Left kidney (tissue), 2 donors: ENCODE measurements around the gene SPTBN5. TPM values are rescaled to one million over a fixed set of nuclear protein-coding genes. Genes with fewer than 3 reads are reported as not detected.

Experiments used
- DNase-seq: peaks from one replicate; pipeline ENCODE4 v3.0.0-alpha.2; 2013
- polyA plus RNA-seq: library from polyadenylated mRNA; unstranded; fragments of 120-200 nt; gene quantifications from one replicate; pipeline ENCODE4 v1.2.1, GENCODE V29; 2013; ENCODE audit not compliant: insufficient read length

The SPTBN5 gene
- polyA plus RNA-seq, 1 donor = 2.8 TPM

GRCh38 chr15:41883484-41883825 lies 10.4 kb downstream of the SPTBN5 start:
- DNase-seq = no peak

- DNase-seq = no peak
Observed at GRCh38 chr15:41882689-41883483, 11.0 kb downstream of the SPTBN5 start.

GRCh38 chr15:41881920-41882688 lies 11.7 kb downstream of the SPTBN5 start:
- DNase-seq = no peak

GRCh38 chr15:41881550-41881919 lies 12.3 kb downstream of the SPTBN5 start:
- no peak for DNase-seq

GRCh38 chr15:41881086-41881485 lies 12.8 kb downstream of the SPTBN5 start:
- no peak for DNase-seq

GRCh38 chr15:41880156-41880877 lies 13.5 kb downstream of the SPTBN5 start:
- no peak for DNase-seq

- DNase-seq = no peak
Observed at GRCh38 chr15:41879321-41879845, 14.5 kb downstream of the SPTBN5 start.

GRCh38 chr15:41878355-41878699 lies 15.5 kb downstream of the SPTBN5 start:
- DNase-seq = no peak

GRCh38 chr15:41877631-41878354 lies 16.1 kb downstream of the SPTBN5 start:
- DNase-seq = no peak

- no peak for DNase-seq
Observed at GRCh38 chr15:41876689-41877088, 17.2 kb downstream of the SPTBN5 start.

- no peak for DNase-seq
Observed at GRCh38 chr15:41876007-41876406, 17.8 kb downstream of the SPTBN5 start.

GRCh38 chr15:41874736-41875135 lies 19.1 kb downstream of the SPTBN5 start:
- DNase-seq = no peak

- no peak for DNase-seq
Observed at GRCh38 chr15:41873711-41874110, 20.1 kb downstream of the SPTBN5 start.

GRCh38 chr15:41872166-41872747 lies 21.6 kb downstream of the SPTBN5 start:
- no peak for DNase-seq

- no peak for DNase-seq
Observed at GRCh38 chr15:41871175-41871905, 22.5 kb downstream of the SPTBN5 start.

- DNase-seq = no peak
Observed at GRCh38 chr15:41870689-41871081, 23.2 kb downstream of the SPTBN5 start.

- DNase-seq = no peak
Observed at GRCh38 chr15:41869770-41870688, 23.8 kb downstream of the SPTBN5 start.

- no peak for DNase-seq
Observed at GRCh38 chr15:41868321-41868720, 25.5 kb downstream of the SPTBN5 start.

- no peak for DNase-seq
Observed at GRCh38 chr15:41866872-41867579, 26.8 kb downstream of the SPTBN5 start.
